NCI-H446 (cell line): ENCODE data around the gene QPRT.
"Not testable (repeated sequence)": the region's sequence is repeated elsewhere in the genome, so short reads cannot be mapped to it uniquely, and the experiment has no call there.

Experiments used
- DNase-seq, 2 experiments: peaks; one replicate each; lab custom pipeline; 2025; lab: John Stamatoyannopoulos, UW

QPRT gene

DNA sequence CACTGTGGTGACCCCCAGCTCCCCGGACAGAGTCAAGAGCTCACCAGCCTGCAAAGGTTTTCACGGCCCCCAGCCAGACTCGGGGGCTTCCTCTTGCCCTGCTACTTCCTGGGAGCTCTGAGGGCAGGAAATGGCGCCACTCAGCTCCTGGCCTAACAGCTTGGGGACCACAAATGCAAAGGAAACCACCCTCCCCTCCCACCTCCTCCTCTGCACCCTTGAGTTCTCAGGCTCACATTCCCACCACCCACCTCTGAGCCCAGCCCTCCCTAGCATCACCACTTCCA lies 16.3 kb upstream of the QPRT start:
- no peak for DNase-seq

DNA sequence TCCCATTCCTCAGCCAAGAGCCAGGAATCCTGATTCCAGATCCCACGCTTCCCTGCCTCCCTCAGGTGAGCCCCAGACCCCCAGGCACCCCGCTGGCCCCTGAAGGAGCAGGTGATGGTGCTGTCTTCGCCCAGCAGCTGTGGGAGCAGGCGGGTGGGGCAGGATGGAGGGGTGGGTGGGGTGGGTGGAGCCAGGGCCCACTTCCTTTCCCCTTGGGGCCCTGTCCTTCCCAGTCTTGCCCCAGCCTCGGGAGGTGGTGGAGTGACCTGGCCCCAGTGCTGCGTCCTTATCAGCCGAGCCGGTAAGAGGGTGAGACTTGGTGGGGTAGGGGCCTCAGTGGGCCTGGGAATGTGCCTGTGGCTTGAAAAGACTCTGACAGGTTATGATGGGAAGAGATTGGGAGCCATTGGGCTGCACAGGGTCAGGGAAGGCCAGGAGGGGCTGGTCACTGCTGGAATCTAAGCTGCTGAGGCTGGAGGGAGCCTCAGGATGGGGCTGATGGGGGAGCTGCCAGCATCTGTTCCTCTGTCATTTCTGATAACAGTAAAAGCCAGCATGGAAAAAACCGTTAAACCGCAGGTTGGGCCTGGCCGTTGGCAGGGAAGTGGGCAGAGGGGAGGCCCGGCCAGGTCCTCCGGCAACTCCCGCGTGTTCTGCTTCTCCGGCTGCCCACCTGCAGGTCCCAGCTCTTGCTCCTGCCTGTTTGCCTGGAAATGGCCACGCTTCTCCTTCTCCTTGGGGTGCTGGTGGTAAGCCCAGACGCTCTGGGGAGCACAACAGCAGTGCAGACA lies 15.8 kb upstream of the QPRT start, which contains the start of gene SPN:
TSS of gene SPN (plus strand) at position 232 of the 791 bp plus-strand sequence. CDS start at position 714, 482 bp downstream.
- no peak for DNase-seq

DNA sequence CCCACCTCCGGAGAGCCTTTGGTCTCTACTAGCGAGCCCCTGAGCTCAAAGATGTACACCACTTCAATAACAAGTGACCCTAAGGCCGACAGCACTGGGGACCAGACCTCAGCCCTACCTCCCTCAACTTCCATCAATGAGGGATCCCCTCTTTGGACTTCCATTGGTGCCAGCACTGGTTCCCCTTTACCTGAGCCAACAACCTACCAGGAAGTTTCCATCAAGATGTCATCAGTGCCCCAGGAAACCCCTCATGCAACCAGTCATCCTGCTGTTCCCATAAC lies 15.2 kb upstream of the QPRT start:
- no peak for DNase-seq

DNA sequence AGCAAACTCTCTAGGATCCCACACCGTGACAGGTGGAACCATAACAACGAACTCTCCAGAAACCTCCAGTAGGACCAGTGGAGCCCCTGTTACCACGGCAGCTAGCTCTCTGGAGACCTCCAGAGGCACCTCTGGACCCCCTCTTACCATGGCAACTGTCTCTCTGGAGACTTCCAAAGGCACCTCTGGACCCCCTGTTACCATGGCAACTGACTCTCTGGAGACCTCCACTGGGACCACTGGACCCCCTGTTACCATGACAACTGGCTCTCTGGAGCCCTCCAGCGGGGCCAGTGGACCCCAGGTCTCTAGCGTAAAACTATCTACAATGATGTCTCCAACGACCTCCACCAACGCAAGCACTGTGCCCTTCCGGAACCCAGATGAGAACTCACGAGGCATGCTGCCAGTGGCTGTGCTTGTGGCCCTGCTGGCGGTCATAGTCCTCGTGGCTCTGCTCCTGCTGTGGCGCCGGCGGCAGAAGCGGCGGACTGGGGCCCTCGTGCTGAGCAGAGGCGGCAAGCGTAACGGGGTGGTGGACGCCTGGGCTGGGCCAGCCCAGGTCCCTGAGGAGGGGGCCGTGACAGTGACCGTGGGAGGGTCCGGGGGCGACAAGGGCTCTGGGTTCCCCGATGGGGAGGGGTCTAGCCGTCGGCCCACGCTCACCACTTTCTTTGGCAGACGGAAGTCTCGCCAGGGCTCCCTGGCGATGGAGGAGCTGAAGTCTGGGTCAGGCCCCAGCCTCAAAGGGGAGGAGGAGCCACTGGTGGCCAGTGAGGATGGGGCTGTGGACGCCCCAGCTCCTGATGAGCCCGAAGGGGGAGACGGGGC lies 14.7 kb upstream of the QPRT start:
- no peak for DNase-seq

DNA sequence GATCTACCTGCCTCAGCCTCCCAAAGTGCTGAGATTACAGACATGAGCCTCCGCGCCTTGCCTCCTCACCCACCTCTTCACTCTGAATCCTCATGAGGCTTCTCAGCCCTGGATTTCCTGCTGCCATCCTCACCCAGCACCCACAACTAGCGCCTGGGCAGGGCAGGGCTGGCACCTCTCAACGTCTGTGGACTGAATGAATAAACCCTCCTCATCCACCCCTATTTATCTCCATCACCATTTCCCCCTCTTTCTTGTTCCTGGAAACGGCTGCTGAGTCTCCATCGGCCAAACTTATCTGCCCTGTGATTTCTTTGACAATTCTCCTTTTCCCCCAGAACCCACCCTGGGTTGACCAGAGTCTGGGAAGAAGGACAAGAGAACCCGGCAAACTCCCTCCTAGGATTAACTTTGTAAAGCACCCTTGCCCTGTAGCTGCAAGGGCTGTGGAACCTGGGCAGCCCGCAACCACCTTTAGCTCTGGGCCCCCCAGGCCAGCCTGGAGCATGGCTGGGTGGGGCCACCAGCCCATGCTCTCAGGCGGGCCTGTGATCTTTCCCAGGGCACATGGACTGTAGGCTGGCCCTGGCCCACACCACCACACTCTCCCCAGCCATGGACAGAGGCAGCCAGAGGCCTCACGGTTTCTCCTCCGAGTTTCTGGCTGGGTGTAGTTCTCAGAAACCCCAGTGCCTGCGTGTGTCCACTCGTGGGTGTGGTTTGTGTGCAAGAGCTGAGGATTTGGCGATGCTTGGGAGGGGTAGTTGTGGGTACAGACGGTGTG lies 13.5 kb upstream of the QPRT start:
- no peak for DNase-seq

DNA sequence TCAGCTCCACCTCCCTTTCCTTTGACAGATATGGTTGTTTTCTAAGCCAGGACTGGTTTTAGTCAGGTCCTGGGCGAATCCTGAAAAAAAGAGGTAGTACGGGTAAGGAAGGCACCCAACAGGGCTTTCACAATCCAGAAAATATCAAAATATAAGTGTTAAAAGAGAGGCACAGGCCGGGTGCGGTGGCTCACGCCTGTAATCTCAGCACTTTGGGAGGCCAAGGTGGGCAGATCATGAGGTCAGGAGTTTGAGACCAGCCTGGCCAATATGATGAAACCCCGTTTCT lies 11.7 kb upstream of the QPRT start:
- DNase-seq = not testable (repeated sequence)

DNA sequence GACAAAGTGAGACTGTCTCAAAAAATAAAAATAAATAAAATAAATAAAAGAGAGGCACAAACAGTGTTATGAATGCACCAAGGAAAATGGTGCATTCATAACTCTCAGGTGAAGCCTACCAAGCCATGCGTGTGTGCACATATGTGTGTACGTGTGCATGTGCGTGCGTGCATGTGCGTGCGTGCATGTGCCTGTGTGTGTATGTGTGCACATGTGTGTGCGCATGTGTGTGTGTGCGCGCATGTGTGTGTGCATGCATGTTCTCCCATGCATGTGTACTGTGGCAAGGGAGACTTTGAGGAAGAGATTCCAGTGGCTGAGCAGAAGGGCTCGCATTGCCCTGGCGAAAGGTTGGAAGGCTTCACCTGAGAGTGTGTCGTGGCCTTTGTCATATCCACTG lies 11.2 kb upstream of the QPRT start:
- no peak for DNase-seq

DNA sequence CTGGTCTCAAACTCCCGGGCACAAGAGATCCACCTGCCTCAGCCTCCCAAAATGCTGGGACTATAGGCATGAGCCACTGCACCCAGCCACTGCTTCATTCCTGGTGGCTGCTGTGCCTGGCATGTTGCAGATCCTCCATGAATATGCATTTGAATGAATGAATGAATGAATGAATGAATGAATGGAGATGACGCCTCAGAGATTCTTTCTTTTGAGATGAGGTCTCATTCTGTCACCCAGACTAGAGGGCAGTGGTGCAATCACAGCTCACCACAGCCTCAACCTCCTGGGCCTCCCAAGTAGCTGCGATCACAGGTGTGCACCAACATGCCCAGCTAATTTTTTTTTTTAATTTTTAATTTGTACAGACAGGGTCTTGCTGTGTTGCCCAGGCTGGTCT lies 10.7 kb upstream of the QPRT start:
- DNase-seq = no peak

DNA sequence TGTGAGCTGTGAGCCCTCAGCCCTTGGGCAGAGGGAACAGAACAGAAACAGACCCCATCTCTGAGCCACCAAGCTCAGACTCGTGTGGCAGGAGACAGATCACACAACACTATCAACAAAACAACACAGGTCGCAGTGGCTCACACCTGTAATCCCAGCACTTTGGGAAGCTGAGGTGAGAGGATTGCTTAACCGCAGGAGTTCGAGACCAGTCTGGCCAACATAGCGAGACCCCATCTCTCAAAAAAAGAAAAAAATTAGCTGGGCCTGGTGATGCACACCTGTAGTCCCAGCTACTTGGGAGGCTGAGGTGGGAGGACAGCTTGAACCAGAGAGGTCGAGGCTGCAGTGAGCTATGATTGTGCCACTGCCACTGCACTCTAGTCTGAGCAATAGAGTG lies 5.5 kb upstream of the QPRT start:
- DNase-seq = no peak

DNA sequence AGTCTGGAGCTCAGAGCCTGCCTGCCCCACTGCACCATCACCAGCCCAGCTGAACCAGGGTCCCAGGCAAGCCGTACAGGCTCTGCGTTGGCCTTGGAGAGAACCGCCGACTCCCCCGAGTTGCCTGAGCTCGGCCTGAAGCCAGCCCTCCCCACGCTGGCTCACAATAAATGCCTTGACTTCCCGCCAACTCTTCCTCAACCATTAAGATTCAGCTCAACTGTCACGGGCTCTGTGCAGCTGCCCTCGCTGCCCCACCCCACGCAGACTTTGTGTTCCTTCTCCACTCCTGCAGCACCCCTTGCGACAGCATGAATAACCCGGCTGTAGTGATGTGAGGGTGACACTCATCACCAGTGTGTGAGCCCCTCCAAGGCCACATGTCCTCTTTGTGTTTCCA lies 4.8 kb upstream of the QPRT start:
- peak in 1 of 2 experiments; percentile 76 for DNase-seq

DNA sequence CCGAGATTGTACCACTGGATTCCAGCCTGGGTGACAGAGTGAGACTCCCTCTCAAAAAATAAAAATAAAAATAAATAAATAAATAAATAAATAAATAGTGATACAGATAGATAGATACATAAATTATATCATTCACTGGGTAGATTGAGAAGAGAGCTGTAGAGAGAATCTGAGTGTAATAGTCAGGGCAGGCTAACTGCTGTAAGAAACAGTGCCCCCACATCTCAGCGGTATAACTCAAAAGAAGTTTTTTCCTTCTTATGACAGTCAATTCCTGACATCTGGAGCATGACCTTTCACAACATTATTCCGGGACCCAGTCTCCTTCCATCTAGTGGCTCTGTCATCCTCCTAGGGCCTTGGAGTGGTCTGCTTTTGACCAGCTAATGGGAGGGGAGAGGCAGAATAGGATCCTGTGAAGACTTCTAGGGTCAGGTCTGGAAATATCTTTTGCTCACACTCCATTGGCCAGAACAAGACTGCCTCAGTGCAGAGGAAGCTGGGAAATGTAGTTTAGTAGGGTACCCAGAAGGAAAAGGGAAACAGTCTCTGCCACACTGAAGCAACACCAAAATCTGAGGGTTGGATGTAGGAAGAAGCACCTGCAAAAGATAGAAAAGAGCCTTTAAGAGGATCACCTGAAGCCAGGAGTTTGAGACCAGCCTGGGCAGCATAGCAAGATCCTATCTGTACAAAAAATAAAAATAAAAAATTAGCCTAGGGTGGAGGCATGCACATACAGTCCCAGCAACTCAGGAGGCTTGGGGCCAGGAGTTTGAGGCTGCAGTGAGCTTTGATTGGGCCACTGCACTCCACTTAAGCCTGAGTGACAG lies 3.0 kb upstream of the QPRT start:
- DNase-seq = peak in 1 of 2 experiments; percentile 21

DNA sequence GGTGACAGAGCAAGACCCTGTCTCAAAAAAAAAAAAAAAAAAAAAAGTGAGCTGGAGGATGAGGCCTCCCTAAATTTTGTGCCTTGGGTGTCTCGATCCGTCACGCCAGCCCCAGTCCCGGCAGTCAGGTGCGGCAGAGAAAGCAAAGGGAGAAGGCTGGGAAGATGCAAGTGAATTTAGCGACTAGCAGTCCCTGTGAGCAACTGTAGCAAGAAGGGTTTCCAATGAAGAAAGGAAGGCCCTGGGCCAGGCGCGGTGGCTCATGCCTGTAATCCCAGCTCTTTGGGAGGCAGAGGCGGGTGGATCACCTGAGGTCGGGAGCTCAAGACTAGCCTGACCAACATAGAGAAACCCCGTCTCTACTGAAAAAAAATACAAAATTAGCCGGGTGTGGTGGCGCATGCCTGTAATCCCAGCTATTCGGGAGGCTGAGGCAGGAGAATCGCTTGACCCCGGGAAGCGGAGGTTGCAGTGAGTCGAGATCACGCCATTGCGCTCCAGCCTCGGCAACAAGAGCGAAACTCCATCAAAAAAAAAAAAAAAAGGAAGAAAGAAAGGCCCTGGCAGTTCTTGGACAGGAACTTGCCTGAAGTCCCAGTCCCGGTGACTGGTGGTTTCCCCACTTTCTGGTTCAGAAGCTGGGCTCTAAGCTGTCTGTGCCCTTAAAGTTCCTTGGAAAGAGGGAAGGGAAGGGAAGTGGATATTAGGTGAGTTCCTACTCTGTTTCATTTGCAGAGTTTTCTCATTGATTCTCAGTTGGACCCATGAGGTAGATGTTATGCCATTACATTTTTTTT lies 1.8 kb upstream of the QPRT start:
- no peak for DNase-seq

DNA sequence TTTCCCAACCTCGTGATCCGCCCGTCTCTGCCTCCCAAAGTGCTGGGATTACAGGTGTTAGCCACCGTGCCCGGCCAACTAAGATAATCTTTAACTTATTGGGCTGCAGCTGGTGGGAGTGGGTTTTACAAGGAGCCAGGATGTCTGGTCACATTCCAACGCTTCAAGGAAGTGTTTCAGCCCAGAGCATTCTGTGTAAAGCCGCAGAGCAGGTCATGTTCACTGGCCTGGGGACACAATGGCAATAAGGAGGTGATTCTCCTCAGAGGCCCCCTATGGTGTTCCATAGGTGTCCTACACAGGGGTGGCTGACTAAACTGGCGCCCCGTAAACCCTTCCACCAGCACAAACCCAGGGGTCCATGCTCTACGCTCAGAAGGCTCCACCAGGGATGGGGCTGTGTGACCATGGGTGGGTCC lies 1.2 kb downstream of the QPRT start:
- DNase-seq = no peak

DNA sequence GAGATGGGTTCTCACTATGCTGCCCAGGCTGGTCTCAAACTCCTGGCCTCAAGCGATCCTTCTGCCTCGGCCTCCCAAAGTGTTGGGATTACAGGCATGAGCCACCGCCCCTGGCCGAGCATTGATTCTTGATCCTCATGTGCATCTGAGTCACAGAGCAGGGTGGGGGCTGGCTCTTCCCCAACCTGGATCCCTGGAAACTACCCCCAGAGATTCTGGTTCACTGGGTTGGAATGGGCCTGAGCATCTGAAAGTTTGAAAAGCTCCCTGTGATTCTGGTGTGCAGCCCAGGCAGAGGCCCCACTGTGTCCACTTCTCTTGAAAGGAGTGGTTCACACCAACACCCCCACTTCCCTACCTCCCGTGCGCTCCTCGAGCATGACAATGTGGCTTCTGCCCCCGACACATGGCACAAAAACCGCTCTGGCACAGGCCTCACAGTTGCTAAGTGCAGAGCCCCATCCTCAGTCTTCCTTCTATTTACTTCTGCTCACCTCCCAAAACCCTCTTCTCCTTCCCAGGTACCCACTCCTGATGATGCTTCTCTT lies 4.6 kb downstream of the QPRT start:
- no peak for DNase-seq

DNA sequence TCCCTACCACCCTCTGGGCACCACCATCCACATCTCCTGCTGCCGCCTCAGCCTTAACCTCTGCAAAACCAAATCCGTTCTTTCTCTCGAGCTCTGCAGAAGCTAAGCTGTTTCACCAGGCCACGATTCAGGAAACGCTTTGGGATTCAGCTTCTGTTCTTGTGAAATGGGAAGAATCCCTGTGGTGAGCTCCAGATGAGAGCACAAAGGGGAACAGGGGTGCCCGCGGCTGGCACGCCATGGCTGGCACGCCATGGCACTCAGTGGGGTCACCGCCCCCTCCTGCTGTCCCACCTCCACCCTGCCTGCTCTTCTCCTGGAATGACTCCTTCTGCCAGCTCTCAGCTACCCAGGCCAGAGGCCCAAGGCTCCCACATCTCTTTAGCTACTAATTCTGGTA lies 5.7 kb downstream of the QPRT start:
- no peak for DNase-seq

DNA sequence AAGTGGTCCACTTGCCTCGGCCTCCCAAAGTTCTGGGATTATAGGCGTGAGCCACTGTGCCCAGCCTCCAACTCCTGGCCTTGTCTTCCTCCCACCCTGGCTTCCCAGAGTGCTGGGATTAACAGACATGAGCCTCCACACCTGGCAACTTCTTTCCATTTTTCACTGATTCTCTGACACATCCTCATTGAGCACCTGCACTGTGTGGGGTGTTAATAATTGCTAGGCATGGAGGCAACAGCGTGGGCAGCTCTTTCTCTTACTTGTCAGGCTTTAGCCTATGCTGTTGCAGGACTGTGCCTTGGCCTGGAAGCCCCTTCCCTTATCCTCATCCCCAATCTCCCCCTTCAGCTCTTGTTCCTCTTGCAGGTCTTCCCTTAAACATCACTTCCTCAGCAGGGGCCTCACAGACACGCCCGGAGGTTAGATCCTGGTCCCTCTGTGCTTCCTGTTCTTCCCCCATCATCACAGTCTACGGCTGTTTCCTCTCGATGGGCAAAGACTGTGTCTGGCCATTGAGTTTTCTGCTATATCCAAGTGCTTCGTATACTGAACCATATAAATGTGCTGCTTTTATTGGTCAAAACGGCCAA lies 7.9 kb downstream of the QPRT start:
- no peak for DNase-seq

DNA sequence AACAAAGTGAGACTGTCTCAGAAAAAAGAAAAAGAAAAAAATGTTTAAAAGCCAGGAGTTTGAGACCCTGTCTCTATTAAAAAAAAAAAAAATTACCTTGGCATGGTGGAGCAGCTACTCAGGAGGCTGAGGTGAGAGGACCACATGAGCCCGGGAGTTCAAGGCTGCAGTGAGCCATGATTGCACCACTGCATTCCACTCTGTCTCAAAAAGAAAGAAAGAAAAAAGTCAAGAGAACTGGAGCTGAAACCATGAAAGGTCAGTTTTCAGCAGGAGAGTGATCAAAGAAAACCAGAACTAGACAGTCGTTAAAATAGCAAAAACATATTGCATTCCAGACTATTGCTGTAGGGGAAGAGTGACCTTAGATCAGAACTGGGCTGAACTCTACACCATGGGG lies 8.8 kb downstream of the QPRT start:
- DNase-seq = no peak

DNA sequence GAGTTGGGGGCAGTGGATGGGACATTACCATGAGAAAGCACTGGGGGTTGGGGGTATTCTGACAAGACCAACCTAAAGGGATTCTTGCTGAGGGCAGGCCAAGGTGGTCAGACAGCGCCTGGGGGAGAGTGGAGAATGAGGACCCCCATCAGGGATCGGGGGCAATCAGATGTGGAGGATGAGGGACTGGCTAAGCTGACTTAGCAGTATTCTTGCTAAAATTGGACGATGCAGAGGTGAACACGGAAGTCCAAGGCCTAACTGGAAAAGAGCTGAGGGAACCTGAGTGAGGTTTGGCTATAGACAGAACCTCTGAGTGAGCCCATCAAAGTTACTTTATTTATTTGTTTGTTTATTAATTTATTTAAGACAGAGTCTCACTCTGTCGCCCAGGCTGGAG lies 9.2 kb downstream of the QPRT start:
- DNase-seq = no peak

DNA sequence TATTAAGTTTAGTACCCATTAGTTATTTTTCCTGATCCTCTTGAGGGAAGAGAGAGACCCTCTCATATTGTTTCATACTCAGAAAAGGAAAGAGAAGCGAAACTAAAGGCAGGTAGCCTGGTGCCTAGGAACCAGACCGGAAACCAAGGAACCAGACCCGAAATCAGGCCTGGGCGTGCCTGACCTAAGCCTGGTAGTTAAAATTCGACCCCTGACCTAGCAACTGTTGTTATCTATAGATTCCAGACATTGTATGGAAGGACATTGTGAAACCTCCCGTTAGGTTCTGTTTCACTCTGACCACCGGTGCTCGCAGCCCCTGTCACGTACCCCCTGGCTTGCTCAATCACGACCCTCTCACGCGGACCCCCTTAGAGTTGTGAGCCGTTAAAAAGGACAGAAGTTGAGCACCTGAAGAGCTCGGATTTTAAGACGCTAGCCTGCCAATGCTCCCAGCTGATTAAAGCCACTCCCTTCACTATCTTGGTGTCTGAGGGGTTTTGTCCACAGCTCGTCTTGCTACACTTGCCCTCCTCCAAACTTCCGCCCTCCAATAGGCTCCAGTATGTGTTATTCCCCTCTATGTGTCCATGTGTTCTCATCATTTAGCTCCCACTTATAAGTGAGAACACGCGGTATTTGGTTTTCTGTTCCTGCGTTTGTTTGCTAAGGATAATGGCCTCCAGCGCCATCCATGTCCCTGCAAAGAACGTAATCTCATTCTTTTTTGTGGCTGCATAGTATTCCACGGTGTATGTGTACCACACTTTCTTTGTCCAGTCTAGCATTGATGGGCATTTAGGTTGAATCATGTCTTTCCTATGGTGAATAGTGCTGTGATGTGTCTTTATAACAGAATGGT lies 10.7 kb downstream of the QPRT start:
- not testable (repeated sequence) for DNase-seq

DNA sequence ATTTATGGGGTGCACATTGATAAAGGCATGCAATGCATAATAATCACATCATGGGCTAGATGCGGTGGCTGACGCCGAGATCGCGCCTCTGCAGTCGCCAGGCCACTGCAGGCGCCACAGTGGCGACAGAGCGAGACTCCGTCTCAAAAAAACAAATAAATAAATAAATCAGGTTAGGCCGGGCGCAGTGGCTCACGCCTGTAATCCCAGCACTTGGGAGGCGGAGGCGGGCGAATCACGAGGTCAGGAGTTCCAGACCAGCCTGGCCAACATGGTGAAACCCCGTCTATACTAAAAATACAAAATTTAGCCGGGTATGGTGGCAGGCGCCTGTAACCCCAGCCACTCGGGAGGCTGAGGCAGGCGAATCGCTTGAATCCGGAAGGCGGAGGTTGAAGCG lies 13.6 kb downstream of the QPRT start:
- not testable (repeated sequence) for DNase-seq
